Prostate gland (tissue), 2 donors: ENCODE data around the gene SFT2D3.

ENCODE experiments used
- CTCF ChIP-seq, 4 experiments: fragments of 200-600 bp in 2 of 4; fragments of 450-650 bp in 2 of 4; sonication (generic) in 2 of 4; IDR thresholded peaks; 1 replicate in 3 of 4; 2 replicates in 1 of 4; pipeline ENCODE4 v1.5.1; 2016 to 2019; ENCODE audit warnings: antibody characterized with exemption in 4 of 4, mild to moderate bottlenecking in 2 of 4, moderate library complexity in 2 of 4
- POLR2A ChIP-seq: fragments of 450-650 bp; IDR thresholded peaks from one replicate; pipeline ENCODE4 v1.6.1; 2016; ENCODE audit warnings: antibody characterized with exemption, mild to moderate bottlenecking
- POLR2AphosphoS5 ChIP-seq: sonication (generic); formaldehyde crosslinking; IDR thresholded peaks from one replicate; pipeline ENCODE4 v1.6.1; 2017; ENCODE audit warnings: antibody characterized with exemption

DNA sequence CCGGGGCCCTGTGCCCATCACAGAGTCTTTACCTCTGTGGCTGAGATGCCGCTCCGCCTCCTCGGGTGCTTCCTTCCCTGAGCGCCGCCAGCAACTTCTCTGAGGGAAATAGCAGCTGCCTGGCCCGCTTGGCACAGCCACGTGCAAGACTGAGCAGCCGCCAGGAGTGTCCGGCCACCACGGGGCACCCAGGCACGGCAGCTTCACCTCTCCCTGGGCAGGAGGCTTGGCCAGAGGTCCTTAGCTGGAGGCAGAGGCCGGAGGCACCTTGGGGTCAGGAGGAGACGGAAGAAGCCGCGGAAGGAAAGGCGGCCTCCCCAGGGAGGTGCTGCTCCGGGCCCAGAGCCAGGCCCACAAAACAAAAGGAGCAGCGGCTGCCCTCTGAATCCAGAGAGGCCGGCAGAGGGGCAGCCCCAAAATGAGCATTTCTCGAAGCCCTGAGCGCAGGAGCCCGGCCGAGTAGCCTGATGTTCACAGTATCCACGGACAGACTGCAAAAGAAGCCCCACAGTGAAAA is 20.0 kb upstream of the SFT2D3 start:
- TF ChIP-seq CTCF (IDR thresholded peaks at IDR 0.05): no peak
- TF ChIP-seq POLR2A: no peak
- TF ChIP-seq POLR2AphosphoS5: no peak
